Measurements from ENCODE around the gene MXRA7. TPM values are rescaled to one million over a fixed set of nuclear protein-coding genes. Genes with fewer than 3 reads are reported as not detected.

The MXRA7 gene
- total and polyA plus RNA-seq, 2 donors (not counting 1 experiment from before 2014, with no cell fraction given) = 5.5 to 16.1 TPM

DNA sequence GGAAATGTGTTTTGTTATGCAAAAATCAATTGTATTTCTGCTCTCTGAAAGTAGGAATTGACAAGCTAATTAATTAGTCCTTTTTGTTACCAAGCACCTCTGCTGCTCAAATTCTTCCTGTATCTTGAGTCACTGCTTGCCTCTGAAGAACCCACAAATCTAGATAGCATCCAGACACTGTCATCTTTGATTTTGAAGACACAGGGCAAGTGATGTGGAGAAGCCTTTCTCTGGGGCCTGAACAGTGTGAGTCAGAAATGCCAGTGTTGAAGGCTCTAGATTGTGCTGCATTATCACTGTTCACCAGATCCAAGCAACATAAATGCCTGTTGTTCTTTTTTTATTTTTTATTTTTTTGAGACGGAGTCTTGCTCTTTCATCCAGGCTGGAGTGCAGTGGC, 56.4 kb downstream of the MXRA7 start:
- Histone ChIP-seq H3K27me3 (replicated peaks in 1 of 4; ENCODE audit: control extremely low read depth in 1 of 4, control insufficient read depth in 3 of 4, insufficient read depth in 4 of 4, low read length in 3 of 4) (no peaks in the 10 kb centered on the region), H4K20me1 (ENCODE audit: control insufficient read depth, insufficient read depth, low read length, poor library complexity, severe bottlenecking) (no peaks in the 10 kb centered on the region), H3K27ac (ENCODE audit: low read length in 2 of 2) (no peak overlapping the region), H3K79me2 (ENCODE audit: control insufficient read depth, insufficient read depth, low read length) (no peaks in the 10 kb centered on the region), H3K4me1 (ENCODE audit: control insufficient read depth in 2 of 2, insufficient read depth in 2 of 2, low read length in 2 of 2) (no peaks in the 10 kb centered on the region), H3K9me3 (ENCODE audit: control extremely low read depth in 1 of 3, control insufficient read depth in 2 of 3, insufficient read depth in 1 of 3, low read length in 2 of 3) (peaks cover 0 to 4% (median 0%) of the 10 kb centered on the region in 3 donors), H3K9ac (ENCODE audit: low read length) (no peak overlapping the region), H3K36me3 (replicated peaks in 1 of 2; ENCODE audit: control extremely low read depth in 1 of 2, control insufficient read depth in 1 of 2, extremely low read depth in 1 of 2, insufficient read depth in 2 of 2, low read length in 1 of 2) (no peaks in the 10 kb centered on the region), H2AFZ (ENCODE audit: insufficient read depth, low read depth, low read length, poor library complexity, severe bottlenecking) (no peak overlapping the region), H3K4me3 (ENCODE audit: control extremely low read depth in 1 of 5, extremely low read depth in 1 of 5, insufficient read depth in 1 of 5, low read depth in 2 of 5, low read length in 4 of 5) (no peak overlapping the region), H3K4me2 (replicated peaks; ENCODE audit: low read depth, low read length, poor library complexity, severe bottlenecking) (no peak overlapping the region)
- POLR2A ChIA-PET = no interaction called here
- no peak overlapping the region for H3K4me3 Mint-ChIP-seq
- peaks cover 16% of the 10 kb centered on the region for H3K27me3 Mint-ChIP-seq
- no peaks in the 10 kb centered on the region for H3K4me1 Mint-ChIP-seq
- no peak for TF ChIP-seq CTCF (IDR thresholded peaks at IDR 0.05)
- TF ChIP-seq EZH2 (IDR thresholded peaks at IDR 0.05; ENCODE audit: borderline replicate concordance, insufficient read depth, low read depth, low read length, poor library complexity, severe bottlenecking) = no peak
- H3K27ac Mint-ChIP-seq = no peak overlapping the region
- CTCF ChIA-PET = interaction anchor here (0.7 kb wide), 1 partner anchor 96 kb away, joined by 3 read pairs; no protein-coding TSS in a partner anchor
- ATAC-seq (ENCODE audit: low read depth) (no peak), DNase-seq (no peak)
- no peaks in the 10 kb centered on the region for H3K9me3 Mint-ChIP-seq (ENCODE audit: insufficient read depth)
- WGBS (ENCODE audit: insufficient coverage) = 100% methylated on average over 1 of the region's 1 CpG
- intact Hi-C loops (cut with micrococcal nuclease) = no loop called here

GRCh38 chr17:76650504-76650903, 60.3 kb downstream of the MXRA7 start:
- H3K36me3 ChIP-seq (replicated peaks in 1 of 2; ENCODE audit: control extremely low read depth in 1 of 2, control insufficient read depth in 1 of 2, extremely low read depth in 1 of 2, insufficient read depth in 2 of 2, low read length in 1 of 2) = no peaks in the 10 kb centered on the region
- H3K9me3 ChIP-seq (ENCODE audit: control extremely low read depth in 1 of 3, control insufficient read depth in 2 of 3, insufficient read depth in 1 of 3, low read length in 2 of 3) = peaks cover 4 to 20% (median 5%) of the 10 kb centered on the region in 3 donors
- Mint-ChIP-seq H3K27me3 (peaks cover 25% of the 10 kb centered on the region), H3K4me1 (no peaks in the 10 kb centered on the region), H3K4me3 (no peak overlapping the region), H3K9me3 (ENCODE audit: insufficient read depth) (peaks cover 3% of the 10 kb centered on the region), H3K27ac (no peak overlapping the region)
- intact Hi-C loops (cut with micrococcal nuclease) = no loop called here
- H3K27ac ChIP-seq (ENCODE audit: low read length in 2 of 2) = no peak overlapping the region
- DNase-seq (no peak), ATAC-seq (ENCODE audit: low read depth) (no peak)
- no peak for TF ChIP-seq CTCF (IDR thresholded peaks at IDR 0.05)
- TF ChIP-seq EZH2 (IDR thresholded peaks at IDR 0.05; ENCODE audit: borderline replicate concordance, insufficient read depth, low read depth, low read length, poor library complexity, severe bottlenecking) = no peak
- H2AFZ ChIP-seq (ENCODE audit: insufficient read depth, low read depth, low read length, poor library complexity, severe bottlenecking) = no peak overlapping the region
- CTCF ChIA-PET = no interaction called here
- no peak overlapping the region for H3K4me3 ChIP-seq (ENCODE audit: control extremely low read depth in 1 of 5, extremely low read depth in 1 of 5, insufficient read depth in 1 of 5, low read depth in 2 of 5, low read length in 4 of 5)
- no peaks in the 10 kb centered on the region for H3K79me2 ChIP-seq (ENCODE audit: control insufficient read depth, insufficient read depth, low read length)
- H3K27me3 ChIP-seq (replicated peaks in 1 of 4; ENCODE audit: control extremely low read depth in 1 of 4, control insufficient read depth in 3 of 4, insufficient read depth in 4 of 4, low read length in 3 of 4) = peaks cover 0 to 10% (median 2%) of the 10 kb centered on the region in 4 experiments
- no peak overlapping the region for H3K4me2 ChIP-seq (replicated peaks; ENCODE audit: low read depth, low read length, poor library complexity, severe bottlenecking)
- no peaks in the 10 kb centered on the region for H4K20me1 ChIP-seq (ENCODE audit: control insufficient read depth, insufficient read depth, low read length, poor library complexity, severe bottlenecking)
- no peaks in the 10 kb centered on the region for H3K4me1 ChIP-seq (ENCODE audit: control insufficient read depth in 2 of 2, insufficient read depth in 2 of 2, low read length in 2 of 2)
- WGBS (ENCODE audit: insufficient coverage) = no CpG with 5 or more reads among the region's 5 CpGs
- POLR2A ChIA-PET = no interaction called here
- no peak overlapping the region for H3K9ac ChIP-seq (ENCODE audit: low read length)

All from B cell (primary cell).